Parietal lobe (tissue), 1 donor: ENCODE data around the gene ZNF165. TPM values are rescaled to one million over a fixed set of nuclear protein-coding genes. Genes with fewer than 3 reads are reported as not detected.

ENCODE experiments used
- total RNA-seq: library from RNA; depleted of rRNA; stranded (reverse); fragments of >200 nt; gene quantifications from one replicate; pipeline ENCODE4 v1.2.3, GENCODE V29; 2014

Gene ZNF165
- total RNA-seq = 0.94 TPM

GRCh38 chr6:28080381-28080630 lies at the start of gene ZNF165:
Gene ZNF165, plus strand, starts transcription at chr6:28080568. Its CDS starts 4,913 bp downstream, at chr6:28085481.

GRCh38 chr6:28124350-28124970 lies 44.1 kb downstream of the ZNF165 start, which contains the start of gene ZSCAN16:
Gene ZSCAN16, plus strand, starts transcription at chr6:28124609. Its CDS starts 835 bp downstream, at chr6:28125444.

Other genes starting within 250 kb of the ZNF165 start
- not detected for gene OR2B2, start 168.2 kb upstream of the ZNF165 start, total RNA-seq
- not detected for gene OR2B6, start 123.3 kb upstream of the ZNF165 start, total RNA-seq
- 24.4 TPM for gene ZSCAN16, start 44.0 kb downstream of the ZNF165 start, total RNA-seq
- gene ZKSCAN8, start 61.3 kb downstream of the ZNF165 start, total RNA-seq = 41.9 TPM
- gene ZSCAN9, start 144.7 kb downstream of the ZNF165 start, total RNA-seq = 52.3 TPM
- 9.1 TPM for gene ZKSCAN4, start 171.7 kb downstream of the ZNF165 start, total RNA-seq
- gene NKAPL, start 178.7 kb downstream of the ZNF165 start, total RNA-seq = 5.0 TPM
- 45.4 TPM for gene ZSCAN26, start 186.6 kb downstream of the ZNF165 start, total RNA-seq
- gene PGBD1, start 201.0 kb downstream of the ZNF165 start, total RNA-seq = 20.7 TPM